HEK293T (cell line): ENCODE measurements around the gene LRRC75A.

Experiments
- ARNT ChIP-seq: fragments of 450-650 bp; IDR thresholded peaks from 2 replicates; pipeline ENCODE4 v1.6.1; 2017; ENCODE audit warnings: mild to moderate bottlenecking
- BHLHE40 ChIP-seq: fragments of 450-650 bp; IDR thresholded peaks from 2 replicates; pipeline ENCODE4 v1.6.1; 2016; ENCODE audit warnings: mild to moderate bottlenecking, moderate library complexity, borderline replicate concordance
- CTBP1 ChIP-seq: fragments of 450-650 bp; IDR thresholded peaks from 2 replicates; pipeline ENCODE4 v1.6.1; 2016; ENCODE audit warnings: borderline replicate concordance
- ELF4 ChIP-seq: fragments of 450-650 bp; IDR thresholded peaks from 2 replicates; pipeline ENCODE4 v1.6.1; 2017; ENCODE audit warnings: antibody characterized with exemption
- FOXA1 ChIP-seq: fragments of 450-650 bp; IDR thresholded peaks from 2 replicates; pipeline ENCODE4 v1.6.1; 2016; ENCODE audit warnings: mild to moderate bottlenecking
- FOXM1 ChIP-seq: fragments of 450-650 bp; IDR thresholded peaks from 2 replicates; pipeline ENCODE4 v1.6.1; 2017; ENCODE audit warnings: mild to moderate bottlenecking, borderline replicate concordance
- NFRKB ChIP-seq: fragments of 450-650 bp; IDR thresholded peaks from 2 replicates; pipeline ENCODE4 v1.6.1; 2016; ENCODE audit warnings: mild to moderate bottlenecking, moderate library complexity
- SP1 ChIP-seq: fragments of 450-650 bp; IDR thresholded peaks from 2 replicates; pipeline ENCODE4 v1.6.1; 2017
- SUZ12 ChIP-seq: fragments of 450-650 bp; IDR thresholded peaks from 2 replicates; pipeline ENCODE4 v1.6.1; 2016; ENCODE audit warnings: mild to moderate bottlenecking

GRCh38 chr17:16459271-16459670 lies 32.7 kb downstream of the LRRC75A start:
- no peak for TF ChIP-seq FOXA1
- TF ChIP-seq SUZ12 = no peak
- TF ChIP-seq SP1 = no peak
- TF ChIP-seq CTBP1 = no peak
- TF ChIP-seq BHLHE40 = no peak
- no peak for TF ChIP-seq FOXM1
- TF ChIP-seq NFRKB = no peak
- no peak for TF ChIP-seq ELF4
- TF ChIP-seq ARNT = no peak
